SU-DHL-6 (cell line): ENCODE data around the gene ADARB2.

Experiments used
- EZH2phosphoT487 ChIP-seq: fragments of 200-600 bp; sonication (generic), shearing (Covaris generic); conservative IDR thresholded peaks from 2 replicates; pipeline ENCODE4 v1.6.1; 2018; ENCODE audit warnings: mild to moderate bottlenecking, antibody characterized with exemption, low read length, moderate library complexity, mixed read lengths
- TF ChIP-seq, protein P1 (sequence below): fragments of 200-600 bp; sonication (generic); IDR thresholded peaks from one replicate; pipeline ENCODE4 v1.5.1; 2017; ENCODE audit warnings: antibody characterized with exemption, mild to moderate bottlenecking, low read length, moderate library complexity; ENCODE audit not compliant: insufficient read depth, poor library complexity, severe bottlenecking

DNA sequence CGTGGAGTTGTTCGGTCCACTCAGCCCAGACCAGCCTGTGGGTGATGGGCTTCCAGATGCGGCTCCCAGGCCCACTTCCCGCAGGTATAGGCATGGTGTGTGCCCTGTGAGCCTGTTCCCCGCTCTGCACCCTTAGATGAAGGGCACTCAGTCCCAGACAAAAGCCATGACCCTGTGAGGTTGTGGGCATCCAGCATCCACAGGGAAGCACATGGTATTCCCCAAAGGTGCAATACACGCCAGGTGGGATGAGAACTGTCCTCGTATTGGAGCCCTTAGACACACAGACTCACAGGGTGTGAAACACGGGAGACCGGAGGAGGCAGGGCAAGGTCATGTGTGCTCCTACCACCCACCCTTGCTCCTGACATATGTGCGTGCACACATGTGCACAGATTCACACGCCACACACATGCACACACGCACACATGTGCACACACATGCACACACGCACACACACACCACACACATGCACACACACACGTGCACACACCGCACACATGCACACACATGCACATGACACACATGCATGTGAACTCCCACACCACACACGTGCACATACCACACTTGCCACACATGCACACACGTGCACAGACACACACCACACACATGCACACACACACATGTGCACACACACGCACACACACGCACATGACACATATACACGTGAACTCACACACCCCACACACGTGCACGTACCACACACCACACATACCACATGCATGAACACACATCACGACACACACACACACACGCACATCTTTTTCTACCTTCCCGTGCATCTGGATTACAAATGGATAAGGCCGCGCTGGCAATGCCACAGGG is 361.8 kb downstream of the ADARB2 start:
- TF ChIP-seq, protein P1, sequence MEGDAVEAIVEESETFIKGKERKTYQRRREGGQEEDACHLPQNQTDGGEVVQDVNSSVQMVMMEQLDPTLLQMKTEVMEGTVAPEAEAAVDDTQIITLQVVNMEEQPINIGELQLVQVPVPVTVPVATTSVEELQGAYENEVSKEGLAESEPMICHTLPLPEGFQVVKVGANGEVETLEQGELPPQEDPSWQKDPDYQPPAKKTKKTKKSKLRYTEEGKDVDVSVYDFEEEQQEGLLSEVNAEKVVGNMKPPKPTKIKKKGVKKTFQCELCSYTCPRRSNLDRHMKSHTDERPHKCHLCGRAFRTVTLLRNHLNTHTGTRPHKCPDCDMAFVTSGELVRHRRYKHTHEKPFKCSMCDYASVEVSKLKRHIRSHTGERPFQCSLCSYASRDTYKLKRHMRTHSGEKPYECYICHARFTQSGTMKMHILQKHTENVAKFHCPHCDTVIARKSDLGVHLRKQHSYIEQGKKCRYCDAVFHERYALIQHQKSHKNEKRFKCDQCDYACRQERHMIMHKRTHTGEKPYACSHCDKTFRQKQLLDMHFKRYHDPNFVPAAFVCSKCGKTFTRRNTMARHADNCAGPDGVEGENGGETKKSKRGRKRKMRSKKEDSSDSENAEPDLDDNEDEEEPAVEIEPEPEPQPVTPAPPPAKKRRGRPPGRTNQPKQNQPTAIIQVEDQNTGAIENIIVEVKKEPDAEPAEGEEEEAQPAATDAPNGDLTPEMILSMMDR = no peak
- TF ChIP-seq EZH2phosphoT487 = no peak
